ENCODE measurements around the gene TMEM238L. TPM values are rescaled to one million over a fixed set of nuclear protein-coding genes. Genes with fewer than 3 reads are reported as not detected.

The TMEM238L gene
- total RNA-seq, 1 experiment from 2014 or later: not detected

- Mint-ChIP-seq H3K9me3 (no peaks in the 10 kb centered on the region; a peak in 1 of 5 replicates), H3K4me3 (peak overlapping the region in 1 of 2 experiments; percentile 53; a peak in 1 of 5 replicates), H3K4me1 (peaks cover 39 to 44% of the 10 kb centered on the region in 2 experiments), H3K27ac (no peak overlapping the region; a peak in 1 of 7 replicates), H3K36me3 (ENCODE audit: insufficient read depth in 1 of 3, low read depth in 3 of 3) (no peaks in the 10 kb centered on the region), H3K27me3 (ENCODE audit: low read depth) (no peaks in the 10 kb centered on the region)
- no peak overlapping the region for H2BK120ac ChIP-seq (ENCODE audit: low read depth, low read length, poor library complexity, severe bottlenecking)
- H3K79me1 ChIP-seq (ENCODE audit: insufficient read depth, low read depth, low read length, poor library complexity, severe bottlenecking): no peaks in the 10 kb centered on the region
- H3K18ac ChIP-seq (ENCODE audit: insufficient read length, low read depth, low read length): no peak overlapping the region
- H2BK5ac ChIP-seq (ENCODE audit: insufficient read length, low read length): no peak overlapping the region
- H3K27me3 ChIP-seq (ENCODE audit: insufficient read depth, low read length): no peaks in the 10 kb centered on the region
- H2AFZ ChIP-seq (ENCODE audit: low read length): no peak overlapping the region
- no peak overlapping the region for H4K91ac ChIP-seq (ENCODE audit: insufficient read length, low read depth, low read length)
- no peak overlapping the region for H2BK15ac ChIP-seq (ENCODE audit: low read depth, low read length)
- no peak overlapping the region for H3K4ac ChIP-seq (ENCODE audit: low read depth, low read length)
- no peak overlapping the region for H3K9ac ChIP-seq (ENCODE audit: extremely low read depth, insufficient read length, low read length)
- no peak overlapping the region for H2BK20ac ChIP-seq (ENCODE audit: low read depth, low read length, poor library complexity, severe bottlenecking)
- H4K20me1 ChIP-seq (ENCODE audit: control insufficient read depth, insufficient read depth, insufficient read length): no peaks in the 10 kb centered on the region
- H3K27ac ChIP-seq (ENCODE audit: insufficient read length, low read depth, low read length): no peak overlapping the region
- TF ChIP-seq, protein P1, sequence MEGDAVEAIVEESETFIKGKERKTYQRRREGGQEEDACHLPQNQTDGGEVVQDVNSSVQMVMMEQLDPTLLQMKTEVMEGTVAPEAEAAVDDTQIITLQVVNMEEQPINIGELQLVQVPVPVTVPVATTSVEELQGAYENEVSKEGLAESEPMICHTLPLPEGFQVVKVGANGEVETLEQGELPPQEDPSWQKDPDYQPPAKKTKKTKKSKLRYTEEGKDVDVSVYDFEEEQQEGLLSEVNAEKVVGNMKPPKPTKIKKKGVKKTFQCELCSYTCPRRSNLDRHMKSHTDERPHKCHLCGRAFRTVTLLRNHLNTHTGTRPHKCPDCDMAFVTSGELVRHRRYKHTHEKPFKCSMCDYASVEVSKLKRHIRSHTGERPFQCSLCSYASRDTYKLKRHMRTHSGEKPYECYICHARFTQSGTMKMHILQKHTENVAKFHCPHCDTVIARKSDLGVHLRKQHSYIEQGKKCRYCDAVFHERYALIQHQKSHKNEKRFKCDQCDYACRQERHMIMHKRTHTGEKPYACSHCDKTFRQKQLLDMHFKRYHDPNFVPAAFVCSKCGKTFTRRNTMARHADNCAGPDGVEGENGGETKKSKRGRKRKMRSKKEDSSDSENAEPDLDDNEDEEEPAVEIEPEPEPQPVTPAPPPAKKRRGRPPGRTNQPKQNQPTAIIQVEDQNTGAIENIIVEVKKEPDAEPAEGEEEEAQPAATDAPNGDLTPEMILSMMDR (conservative IDR thresholded peaks at IDR 0.05): no peak
- no peak for DNase-seq
- no peak overlapping the region for H4K8ac ChIP-seq (replicated peaks; ENCODE audit: insufficient read length, low read depth, low read length)
- peaks cover 14% of the 10 kb centered on the region; the same call in 1 of the 2 replicates for H3K4me1 ChIP-seq (ENCODE audit: insufficient read depth, low read length)
- no peak overlapping the region for H3K4me2 ChIP-seq (ENCODE audit: insufficient read depth, insufficient read length, low read length)
- H2AK5ac ChIP-seq (ENCODE audit: insufficient read length, low read length): no peak overlapping the region
- H2BK12ac ChIP-seq (ENCODE audit: insufficient read length, low read depth, low read length): no peak overlapping the region
- no peak overlapping the region for H3T11ph ChIP-seq (ENCODE audit: low read length)
- no peaks in the 10 kb centered on the region for H3K79me2 ChIP-seq (ENCODE audit: insufficient read depth, low read length)
- no peak overlapping the region for H3K56ac ChIP-seq (ENCODE audit: insufficient read length, low read depth, low read length)
- peaks cover 6% of the 10 kb centered on the region for H3K23me2 ChIP-seq (ENCODE audit: insufficient read length, low read depth, low read length, poor library complexity, severe bottlenecking)
- no peak overlapping the region for H3K23ac ChIP-seq (ENCODE audit: insufficient read length, low read depth, low read length)
- no peak overlapping the region for H4K5ac ChIP-seq (ENCODE audit: insufficient read length, low read depth, low read length)
- no CpG with 5 or more reads among the region's 6 CpGs for WGBS (ENCODE audit: extremely low coverage, insufficient read length, low lambda C conversion rate)
- no peak overlapping the region for H3K14ac ChIP-seq (ENCODE audit: insufficient read depth, low read length)
- no peaks in the 10 kb centered on the region for H3K9me3 ChIP-seq (ENCODE audit: control insufficient read depth, low read depth, low read length)
These were observed 46.8 kb downstream of the TMEM238L start for GRCh38 chr17:10757067-10757466.

All from H9 (cell line).